ENCODE data around the gene NAE1.

The NAE1 gene

GRCh38 chr16:66840883-66841282 is 10.1 kb upstream of the NAE1 start:
- intact Hi-C loops (cut with DNase I; ENCODE audit: low total_unique reads): no loop called here
- H3K9me3 ChIP-seq: no peaks in the 10 kb centered on the region

GRCh38 chr16:66834746-66835145 is 4.0 kb upstream of the NAE1 start:
- TF ChIP-seq CTCF (IDR thresholded peaks at IDR 0.05): no peak
- intact Hi-C loops (cut with DNase I; ENCODE audit: low total_unique reads): loop anchor here (5.0 to 10.0 kb wide), 2 partner anchors 33 to 180 kb away; no protein-coding TSS in a partner anchor
- H3K27me3 ChIP-seq: no peaks in the 10 kb centered on the region

More at GRCh38 chr16:66840883-66841282, 10.1 kb upstream of the NAE1 start:
- Histone ChIP-seq H3K4me3 (no peak overlapping the region), H3K36me3 (no peaks in the 10 kb centered on the region), H3K4me1 (peaks cover 8 to 22% (median 21%) of the 10 kb centered on the region in 4 donors), H3K27me3 (peaks cover 6 to 31% of the 10 kb centered on the region in 2 donors), H3K27ac (no peak overlapping the region)
- no peak for TF ChIP-seq CTCF (IDR thresholded peaks at IDR 0.05)
- no peak for DNase-seq

GRCh38 chr16:66832661-66833305 is 2.0 kb upstream of the NAE1 start:
- TF ChIP-seq CTCF (IDR thresholded peaks at IDR 0.05): no peak
- peaks cover 0 to 19% (median 15%) of the 10 kb centered on the region in 4 donors for H3K4me1 ChIP-seq
- H3K27ac ChIP-seq: no peak overlapping the region
- no peaks in the 10 kb centered on the region for H3K9me3 ChIP-seq
- intact Hi-C loops (cut with DNase I; ENCODE audit: low total_unique reads): loop anchor here (5.0 to 10.0 kb wide), 2 partner anchors 35 to 178 kb away; no protein-coding TSS in a partner anchor
- peaks cover 0 to 4% (median 3%) of the 10 kb centered on the region in 3 donors for H3K36me3 ChIP-seq
- H3K27me3 ChIP-seq: no peaks in the 10 kb centered on the region
- DNase-seq: no peak
- no peak overlapping the region for H3K4me3 ChIP-seq

More at GRCh38 chr16:66834746-66835145, 4.0 kb upstream of the NAE1 start:
- no peaks in the 10 kb centered on the region for H3K9me3 ChIP-seq
- H3K4me1 ChIP-seq: peaks cover 0 to 4% (median 4%) of the 10 kb centered on the region in 4 donors
- no peak overlapping the region for H3K4me3 ChIP-seq
- DNase-seq: no peak
- H3K27ac ChIP-seq: no peak overlapping the region
- H3K36me3 ChIP-seq: no peaks in the 10 kb centered on the region

GRCh38 chr16:66832190-66832589 is 1.4 kb upstream of the NAE1 start:
- H3K9me3 ChIP-seq: no peaks in the 10 kb centered on the region
- H3K4me3 ChIP-seq: no peak overlapping the region
- H3K36me3 ChIP-seq: peaks cover 0 to 10% (median 9%) of the 10 kb centered on the region in 3 donors
- intact Hi-C loops (cut with DNase I; ENCODE audit: low total_unique reads): loop anchor here (5.0 to 10.0 kb wide), 2 partner anchors 35 to 177 kb away; no protein-coding TSS in a partner anchor
- H3K27ac ChIP-seq: no peak overlapping the region
- H3K4me1 ChIP-seq: peaks cover 0 to 21% (median 15%) of the 10 kb centered on the region in 4 donors
- DNase-seq: no peak
- TF ChIP-seq CTCF (IDR thresholded peaks at IDR 0.05): no peak
- H3K27me3 ChIP-seq: no peaks in the 10 kb centered on the region

GRCh38 chr16:66824006-66824405 is 6.8 kb downstream of the NAE1 start:
- intact Hi-C loops (cut with DNase I; ENCODE audit: low total_unique reads): loop anchor here (10.0 kb wide), 1 partner anchor 209 kb away; no protein-coding TSS in a partner anchor
- H3K4me1 ChIP-seq: peaks cover 0 to 9% (median 4%) of the 10 kb centered on the region in 4 donors
- no peaks in the 10 kb centered on the region for H3K27me3 ChIP-seq
- peaks cover 32 to 78% (median 48%) of the 10 kb centered on the region in 3 donors for H3K36me3 ChIP-seq
- H3K9me3 ChIP-seq: no peaks in the 10 kb centered on the region
- no peak for DNase-seq
- no peak overlapping the region for H3K4me3 ChIP-seq
- no peak for TF ChIP-seq CTCF (IDR thresholded peaks at IDR 0.05)
- no peak overlapping the region for H3K27ac ChIP-seq
